Occipital lobe (tissue), 2 donors: ENCODE data around the gene MBD3L4. TPM values are rescaled to one million over a fixed set of nuclear protein-coding genes. Genes with fewer than 3 reads are reported as not detected.
"Not testable (repeated sequence)": the region's sequence is repeated elsewhere in the genome, so short reads cannot be mapped to it uniquely, and the experiment has no call there.

Experiments
- DNase-seq: peaks from one replicate; lab custom pipeline; 2025; lab: John Stamatoyannopoulos, UW
- total RNA-seq: library from RNA; depleted of rRNA; stranded (reverse); fragments of >200 nt; gene quantifications from one replicate; pipeline ENCODE4 v1.2.3, GENCODE V29; 2014

Gene MBD3L4
- total RNA-seq, 1 donor from 2014 or later, result not detected

DNA sequence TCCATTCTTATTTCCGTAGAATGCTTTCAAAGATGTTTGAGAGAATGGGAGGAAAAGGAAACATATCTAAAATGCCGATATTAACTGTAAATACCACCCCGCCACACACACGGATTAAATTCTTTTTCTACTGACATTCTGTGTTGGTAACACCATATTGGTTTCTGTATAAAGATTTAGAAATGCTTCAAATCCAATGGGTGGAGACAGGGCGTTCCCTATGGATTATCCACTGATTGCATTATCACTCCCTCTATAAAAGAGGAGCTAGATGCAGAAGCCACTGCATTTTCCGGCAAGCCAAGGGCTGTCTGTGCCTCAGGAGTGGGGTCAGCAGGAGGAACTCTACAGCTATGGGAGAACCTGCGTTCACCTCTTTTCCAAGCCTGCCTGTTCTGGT is 9.0 kb upstream of the MBD3L4 start, which contains the start of gene MBD3L2:
TSS of gene MBD3L2 (plus strand) at position 301 of the 400 bp plus-strand sequence. CDS start at position 354, 53 bp downstream.
- not testable (repeated sequence) for DNase-seq

GRCh38 chr19:7041563-7041962 is 1.6 kb upstream of the MBD3L4 start:
- not testable (repeated sequence) for DNase-seq

- DNase-seq, result not testable (repeated sequence)
Observed at GRCh38 chr19:7030278-7030677, 9.7 kb downstream of the MBD3L4 start, which contains the start of gene MBD3L5. Gene MBD3L5, plus strand, starts transcription at chr19:7030578. Its CDS starts 34 bp downstream, at chr19:7030612.

GRCh38 chr19:7028790-7029189 is 11.2 kb downstream of the MBD3L4 start:
- DNase-seq, result not testable (repeated sequence)

- not testable (repeated sequence) for DNase-seq
Observed at GRCh38 chr19:7021331-7021730, 18.6 kb downstream of the MBD3L4 start, which contains the start of gene MBD3L2B. Gene MBD3L2B, minus strand, starts transcription at chr19:7021431. Its CDS starts 34 bp downstream, at chr19:7021397.

GRCh38 chr19:7018828-7019227 is 21.2 kb downstream of the MBD3L4 start:
- no peak for DNase-seq

DNA sequence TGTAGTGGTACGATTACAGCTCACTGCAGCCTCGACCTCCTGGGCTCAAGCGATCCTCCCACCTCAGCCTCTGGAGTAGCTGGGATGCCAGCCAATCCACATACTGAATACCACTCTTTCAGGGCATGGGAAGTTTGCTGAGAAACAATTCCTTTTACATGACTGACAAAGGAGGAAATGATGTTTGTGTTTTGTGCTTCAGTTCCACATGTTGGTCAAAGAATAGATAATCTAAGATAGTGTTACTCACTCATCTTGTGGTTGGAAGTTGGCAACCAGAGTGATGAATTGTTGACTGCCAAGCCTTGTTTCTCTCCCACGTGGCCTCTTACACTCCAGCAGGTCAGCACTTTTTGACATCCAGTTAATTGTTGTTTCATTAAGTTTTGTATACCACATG is 26.3 kb downstream of the MBD3L4 start:
- no peak for DNase-seq

- no peak for DNase-seq
Observed at GRCh38 chr19:7010722-7011593, 29.0 kb downstream of the MBD3L4 start.

- no peak for DNase-seq
Observed at GRCh38 chr19:7007859-7008258, 32.1 kb downstream of the MBD3L4 start.

- DNase-seq, result no peak
Observed at GRCh38 chr19:7006135-7006704, 33.8 kb downstream of the MBD3L4 start.

- no peak for DNase-seq
Observed at GRCh38 chr19:7004313-7004931, 35.6 kb downstream of the MBD3L4 start.

GRCh38 chr19:7000816-7001215 is 39.2 kb downstream of the MBD3L4 start:
- no peak for DNase-seq

- DNase-seq, result no peak
Observed at GRCh38 chr19:7000333-7000732, 39.6 kb downstream of the MBD3L4 start.

- DNase-seq, result no peak
Observed at GRCh38 chr19:6999933-7000332, 40.0 kb downstream of the MBD3L4 start.

GRCh38 chr19:6997679-6998445 is 42.1 kb downstream of the MBD3L4 start:
- no peak for DNase-seq

GRCh38 chr19:6996810-6997209 is 43.2 kb downstream of the MBD3L4 start:
- no peak for DNase-seq

- no peak for DNase-seq
Observed at GRCh38 chr19:6995054-6995453, 44.9 kb downstream of the MBD3L4 start.

GRCh38 chr19:6988257-6988656 is 51.7 kb downstream of the MBD3L4 start:
- DNase-seq, result no peak

DNA sequence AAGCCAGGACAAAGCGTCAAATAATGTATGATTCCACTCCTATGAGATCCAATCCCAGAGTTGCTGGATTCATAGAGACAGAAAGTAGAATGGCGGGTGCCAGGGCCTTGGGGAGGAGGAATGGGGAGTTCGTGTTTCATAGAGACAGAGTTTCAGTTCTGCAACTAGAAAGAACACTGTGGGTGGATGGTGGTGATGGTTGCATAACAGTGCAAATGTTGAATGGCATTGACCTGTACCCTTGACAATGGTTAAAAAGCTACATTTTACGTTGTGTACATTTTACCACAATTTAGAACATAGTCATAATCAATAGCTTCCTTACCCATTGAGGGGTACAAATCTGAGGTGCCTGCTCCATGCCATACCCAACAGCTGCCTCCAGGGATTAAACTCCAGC is 52.1 kb downstream of the MBD3L4 start:
- no peak for DNase-seq
